Measurements from ENCODE around the gene STAC3.
A peak's percentile ranks its signal among the peaks of the same experiment; 100 is the strongest.

Gene STAC3

GRCh38 chr12:57242329-57242690 lies 8.7 kb downstream of the STAC3 start:
- no peak for DNase-seq (ENCODE audit: low read depth)
- no peak for TF ChIP-seq CTCF (conservative IDR thresholded peaks at IDR 0.05; ENCODE audit: low read length)

GRCh38 chr12:57241402-57242310 lies 9.3 kb downstream of the STAC3 start:
- no peak for DNase-seq (ENCODE audit: low read depth)
- peak overlapping the region; percentile 86 for H3K4me3 ChIP-seq (ENCODE audit: low read length)
- TF ChIP-seq CTCF (conservative IDR thresholded peaks at IDR 0.05; ENCODE audit: low read length), result no peak; the same call in 1 of the 2 replicates

More at GRCh38 chr12:57242329-57242690, 8.7 kb downstream of the STAC3 start:
- H3K4me3 ChIP-seq (ENCODE audit: low read length), result peak overlapping the region; percentile 86

GRCh38 chr12:57240926-57241401 lies 10.0 kb downstream of the STAC3 start:
- no peak; the same call in 1 of the 2 replicates for TF ChIP-seq CTCF (conservative IDR thresholded peaks at IDR 0.05; ENCODE audit: low read length)
- peak overlapping the region; percentile 86 for H3K4me3 ChIP-seq (ENCODE audit: low read length)
- no peak for DNase-seq (ENCODE audit: low read depth)

GRCh38 chr12:57240066-57240921 lies 10.7 kb downstream of the STAC3 start:
- peak; percentile 69 for DNase-seq (ENCODE audit: low read depth)
- peak overlapping the region; percentile 86 for H3K4me3 ChIP-seq (ENCODE audit: low read length)
- TF ChIP-seq CTCF (conservative IDR thresholded peaks at IDR 0.05; ENCODE audit: low read length), result peak; percentile 16; the same call in 1 of the 2 replicates

GRCh38 chr12:57239587-57240065 lies 11.4 kb downstream of the STAC3 start:
- TF ChIP-seq CTCF (conservative IDR thresholded peaks at IDR 0.05; ENCODE audit: low read length), result no peak
- DNase-seq (ENCODE audit: low read depth), result no peak
- H3K4me3 ChIP-seq (ENCODE audit: low read length), result peak overlapping the region; percentile 86

- H3K4me3 ChIP-seq (ENCODE audit: low read length), result peak overlapping the region; percentile 86
- TF ChIP-seq CTCF (conservative IDR thresholded peaks at IDR 0.05; ENCODE audit: low read length), result peak; percentile 100
- peak; percentile 88 for DNase-seq (ENCODE audit: low read depth)
These were observed 12.0 kb downstream of the STAC3 start for GRCh38 chr12:57238854-57239554.

Data from AG10803 (cell line).